HepG2 (cell line): ENCODE measurements around the gene CYSRT1. TPM values are rescaled to one million over a fixed set of nuclear protein-coding genes. Genes with fewer than 3 reads are reported as not detected.
A peak's percentile ranks its signal among the peaks of the same experiment; 100 is the strongest.

Experiments used
- CHCHD3 ChIP-seq: sonication (generic); formaldehyde crosslinking; IDR thresholded peaks from 2 replicates; pipeline ENCODE4 v1.8.0; 2022; ENCODE audit warnings: mild to moderate bottlenecking, missing genetic modification reagents, moderate library complexity
- DBP ChIP-seq: sonication (generic); formaldehyde crosslinking; IDR thresholded peaks from 2 replicates; pipeline ENCODE4 v1.4.0; 2020; ENCODE audit warnings: missing genetic modification reagents; ENCODE audit errors: not compliant biosample characterization
- FOSL2 ChIP-seq: sonication (generic); formaldehyde crosslinking; IDR thresholded peaks from 2 replicates; pipeline ENCODE4 v1.4.0; 2020; ENCODE audit warnings: missing genetic modification reagents
- HCFC1 ChIP-seq: fragments of 150-350 bp; IDR thresholded peaks from 2 replicates; pipeline ENCODE4 v1.6.1; 2014; ENCODE audit warnings: low read depth, low read length
- HDAC2 ChIP-seq: sonication (generic); formaldehyde crosslinking; IDR thresholded peaks from 2 replicates; pipeline ENCODE4 v1.4.0; 2020; ENCODE audit warnings: missing genetic modification reagents
- HMGA1 ChIP-seq: sonication (generic); formaldehyde crosslinking; conservative IDR thresholded peaks from 2 replicates; pipeline ENCODE4 v1.4.0; 2020; ENCODE audit warnings: missing genetic modification reagents
- MTERF4 ChIP-seq: sonication (generic); formaldehyde crosslinking; IDR thresholded peaks from 2 replicates; pipeline ENCODE4 v1.8.0; 2023; ENCODE audit warnings: mild to moderate bottlenecking, missing genetic modification reagents
- NCOA1 ChIP-seq: sonication (generic); formaldehyde crosslinking; IDR thresholded peaks from 2 replicates; pipeline ENCODE4 v1.9.0; 2021; ENCODE audit warnings: missing genetic modification reagents
- PCBP1 ChIP-seq: fragments of 200-400 bp; formaldehyde crosslinking; IDR thresholded peaks from 2 replicates; pipeline ENCODE4 v1.6.1; 2017; ENCODE audit warnings: mild to moderate bottlenecking, low read depth, low read length, borderline replicate concordance
- RBFOX2 ChIP-seq: fragments of 200-400 bp; formaldehyde crosslinking; IDR thresholded peaks from 2 replicates; pipeline ENCODE4 v1.6.1; 2017; ENCODE audit warnings: low read depth, mild to moderate bottlenecking, low read length
- RFX5 ChIP-seq: IDR thresholded peaks from 2 replicates; pipeline ENCODE4 v1.6.1; 2011; ENCODE audit warnings: low read depth, low read length, improper control_type of control experiment
- SOX6 ChIP-seq, 2 experiments: fragments of 450-650 bp in 1 of 2; sonication (generic) in 1 of 2; formaldehyde crosslinking in 1 of 2; IDR thresholded peaks; 2 replicates each; pipeline versions ENCODE4 v1.4.0 to v1.6.1; 2017 to 2020; ENCODE audit warnings: antibody characterized with exemption in 1 of 2, mild to moderate bottlenecking in 1 of 2, missing genetic modification reagents in 1 of 2
- USF2 ChIP-seq, 2 experiments: sonication (generic) in 1 of 2; formaldehyde crosslinking in 1 of 2; IDR thresholded peaks; 2 replicates each; pipeline versions ENCODE4 v1.5.1 to v1.6.1; 2011 to 2020; ENCODE audit warnings: borderline replicate concordance in 1 of 2, low read depth in 1 of 2, low read length in 1 of 2, mild to moderate bottlenecking in 1 of 2, missing genetic modification reagents in 1 of 2, moderate library complexity in 1 of 2
- ZNF281 ChIP-seq: sonication (generic); formaldehyde crosslinking; IDR thresholded peaks from 2 replicates; pipeline ENCODE4 v1.4.0; 2020; ENCODE audit warnings: missing genetic modification reagents, borderline replicate concordance
- ZNF331 ChIP-seq: sonication (generic); formaldehyde crosslinking; IDR thresholded peaks from 2 replicates; pipeline ENCODE4 v1.4.0; 2020; ENCODE audit warnings: missing genetic modification reagents
- ZNF441 ChIP-seq: sonication (generic); formaldehyde crosslinking; IDR thresholded peaks from 2 replicates; pipeline ENCODE4 v1.7.0; 2021; ENCODE audit warnings: missing genetic modification reagents, borderline replicate concordance
- ZNF446 ChIP-seq: sonication (generic); formaldehyde crosslinking; IDR thresholded peaks from 2 replicates; pipeline ENCODE4 v1.5.0; 2020; ENCODE audit warnings: mild to moderate bottlenecking, missing genetic modification reagents
- ZNF691 ChIP-seq: sonication (generic); formaldehyde crosslinking; IDR thresholded peaks from 2 replicates; pipeline ENCODE4 v1.4.0; 2020; ENCODE audit warnings: missing genetic modification reagents, low read depth, mild to moderate bottlenecking, borderline replicate concordance
- ZNF747 ChIP-seq: sonication (generic); formaldehyde crosslinking; IDR thresholded peaks from 2 replicates; pipeline ENCODE4 v1.8.1; 2023; ENCODE audit warnings: missing genetic modification reagents, mild to moderate bottlenecking, borderline replicate concordance
- polyA plus RNA-seq, 8 experiments: library from polyadenylated mRNA; depleted of rRNA in 3 of 8; stranded (reverse) in 7 of 8; unstranded in 1 of 8; fragments of >200 nt; fragmentation: Illumina TruSeq in 4 of 8; extraction: Trizol in 4 of 8; gene quantifications; 2 replicates each; pipeline versions ENCODE4 v1.2.1 to v1.2.3, GENCODE V29; 2011 to 2016; ENCODE audit warnings: low read depth in 4 of 8, missing spikeins in 1 of 8, mixed read lengths in 1 of 8; ENCODE audit not compliant: insufficient read depth in 1 of 8
- total RNA-seq, 5 experiments: library from RNA; depleted of rRNA; stranded (reverse); fragments of >200 nt; fragmentation: Illumina TruSeq; extraction: Trizol; gene quantifications; 2 replicates each; pipeline ENCODE4 v1.2.3, GENCODE V29; 2016; ENCODE audit warnings: low read depth in 1 of 5

Gene CYSRT1
- total and polyA plus RNA-seq, 2 of the 13 experiments (the other 11 are each of a cell fraction or from before 2014, with no cell fraction given): 1.5 to 2.1 TPM

GRCh38 chr9:137236238-137236935, 11.4 kb downstream of the CYSRT1 start (continued):
- TF ChIP-seq DBP (CRISPR knock-in tag) (no peak), ZNF281 (peak; percentile 41; the same call in 1 of the 2 replicates), ZNF691 (CRISPR knock-in tag) (0 out of 2 replicates have a peak, but pooled peaks have one; percentile 69), USF2 (IDR thresholded peaks at IDR 0.05; ENCODE audit: low read depth, low read length) (no peak), USF2 (CRISPR knock-in tag; IDR thresholded peaks at IDR 0.05; ENCODE audit: borderline replicate concordance) (0 out of 2 replicates have a peak, but pooled peaks have one; percentile 65), NCOA1 (CRISPR knock-in tag) (0 out of 2 replicates have a peak, but pooled peaks have one; percentile 49), PCBP1 (no peak), RBFOX2 (peak; percentile 64; the same call in 1 of the 2 replicates), ZNF441 (CRISPR knock-in tag) (no peak), ZNF446 (peak; percentile 34; the same call in 1 of the 2 replicates), ZNF747 (CRISPR knock-in tag) (peak; percentile 58; the same call in 1 of the 2 replicates), RFX5 (no peak), CHCHD3 (CRISPR knock-in tag) (no peak), ZNF331 (CRISPR knock-in tag) (peak; percentile 75; the same call in 1 of the 2 replicates), FOSL2 (CRISPR knock-in tag) (peak; percentile 39), SOX6 (IDR thresholded peaks at IDR 0.05) (no peak), SOX6 (CRISPR knock-in tag; IDR thresholded peaks at IDR 0.05) (peak; percentile 74), MTERF4 (0 out of 2 replicates have a peak, but pooled peaks have one; percentile 4), HDAC2 (peak; percentile 76), HCFC1 (peak; percentile 6; the same call in 1 of the 2 replicates), HMGA1 (CRISPR knock-in tag) (no peak)
